Duodenal mucosa (tissue), 2 donors: Measurements from ENCODE around the gene CENPP.

ENCODE experiments used
- H3K27ac ChIP-seq: one replicate; pipeline ENCODE4 v1.7.0; 2013; ENCODE audit warnings: low read depth, low read length
- H3K27me3 ChIP-seq, 2 donors: one replicate each; pipeline ENCODE4 v1.7.0; 2013; ENCODE audit warnings: low read length in 2 of 2, control low read depth in 1 of 2; ENCODE audit not compliant: insufficient read depth in 2 of 2, control insufficient read depth in 1 of 2
- H3K36me3 ChIP-seq, 2 donors: one replicate each; pipeline ENCODE4 v1.7.0; 2013; ENCODE audit warnings: low read length in 2 of 2, control low read depth in 1 of 2; ENCODE audit not compliant: insufficient read depth in 2 of 2, control insufficient read depth in 1 of 2
- H3K4me1 ChIP-seq, 2 donors: one replicate each; pipeline ENCODE4 v1.7.0; 2013; ENCODE audit warnings: low read length in 2 of 2, control low read depth in 1 of 2; ENCODE audit not compliant: insufficient read depth in 2 of 2, control insufficient read depth in 1 of 2
- H3K4me3 ChIP-seq, 2 donors: one replicate each; pipeline ENCODE4 v1.7.0; 2013; ENCODE audit warnings: low read length in 2 of 2, low read depth in 1 of 2
- H3K9ac ChIP-seq, 2 donors: one replicate each; pipeline ENCODE4 v1.7.0; 2013; ENCODE audit warnings: low read length in 2 of 2, low read depth in 1 of 2
- H3K9me3 ChIP-seq, 2 donors: one replicate each; pipeline ENCODE4 v1.7.0; 2013; ENCODE audit warnings: low read length in 2 of 2, control low read depth in 1 of 2; ENCODE audit not compliant: control insufficient read depth in 1 of 2

CENPP gene

GRCh38 chr9:92665836-92666235 is 340.1 kb downstream of the CENPP start:
- H3K9me3 ChIP-seq = no peaks in the 10 kb centered on the region
- H3K4me3 ChIP-seq = no peak overlapping the region
- no peak overlapping the region for H3K9ac ChIP-seq
- no peaks in the 10 kb centered on the region for H3K27me3 ChIP-seq
- no peak overlapping the region for H3K27ac ChIP-seq
- H3K36me3 ChIP-seq = peaks cover 0 to 18% of the 10 kb centered on the region in 2 donors
- H3K4me1 ChIP-seq = peaks cover 0 to 7% of the 10 kb centered on the region in 2 donors

- no peak overlapping the region for H3K4me3 ChIP-seq
- no peak overlapping the region for H3K27ac ChIP-seq
- peaks cover 0 to 18% of the 10 kb centered on the region in 2 donors for H3K36me3 ChIP-seq
- no peaks in the 10 kb centered on the region for H3K9me3 ChIP-seq
- no peak overlapping the region for H3K9ac ChIP-seq
- no peaks in the 10 kb centered on the region for H3K27me3 ChIP-seq
- peaks cover 0 to 7% of the 10 kb centered on the region in 2 donors for H3K4me1 ChIP-seq
These were observed 340.5 kb downstream of the CENPP start for GRCh38 chr9:92666236-92666635.

GRCh38 chr9:92666912-92667532 is 341.3 kb downstream of the CENPP start:
- H3K36me3 ChIP-seq = peaks cover 0 to 18% of the 10 kb centered on the region in 2 donors
- peaks cover 0 to 7% of the 10 kb centered on the region in 2 donors for H3K4me1 ChIP-seq
- no peak overlapping the region for H3K27ac ChIP-seq
- H3K27me3 ChIP-seq = no peaks in the 10 kb centered on the region
- H3K9ac ChIP-seq = no peak overlapping the region
- H3K9me3 ChIP-seq = no peaks in the 10 kb centered on the region
- H3K4me3 ChIP-seq = no peak overlapping the region

GRCh38 chr9:92668746-92669526 is 343.2 kb downstream of the CENPP start:
- Histone ChIP-seq H3K27me3 (no peaks in the 10 kb centered on the region), H3K27ac (no peak overlapping the region), H3K36me3 (peaks cover 0 to 13% of the 10 kb centered on the region in 2 donors), H3K4me3 (peak overlapping the region; percentile 95 to 100), H3K9ac (peak overlapping the region; percentile 75 to 98), H3K9me3 (no peaks in the 10 kb centered on the region), H3K4me1 (peaks cover 0 to 7% of the 10 kb centered on the region in 2 donors)

GRCh38 chr9:92669527-92669889 is 343.8 kb downstream of the CENPP start:
- Histone ChIP-seq H3K36me3 (peaks cover 0 to 11% of the 10 kb centered on the region in 2 donors), H3K9ac (peak overlapping the region; percentile 75 to 98), H3K27me3 (no peaks in the 10 kb centered on the region), H3K27ac (peak overlapping the region; percentile 70), H3K4me3 (peak overlapping the region; percentile 95 to 100), H3K4me1 (peaks cover 0 to 7% of the 10 kb centered on the region in 2 donors), H3K9me3 (no peaks in the 10 kb centered on the region)
